Ascending aorta (tissue), 2 donors: ENCODE results near the gene NEU3. TPM values are rescaled to one million over a fixed set of nuclear protein-coding genes. Genes with fewer than 3 reads are reported as not detected.

Experiments used
- DNase-seq, 2 donors: peaks; one replicate each; pipeline ENCODE4 v3.0.0-alpha.2; 2019; ENCODE audit warnings: low spot score in 2 of 2
- H3K27ac ChIP-seq, 2 donors: fragments of 200-600 bp; sonication (generic); one replicate each; pipeline ENCODE4 v1.5.1; 2016 to 2017; ENCODE audit warnings: mild to moderate bottlenecking in 1 of 2
- H3K27me3 ChIP-seq: fragments of 200-600 bp; sonication (generic); one replicate; pipeline ENCODE4 v1.5.1; 2017
- H3K36me3 ChIP-seq, 2 donors: fragments of 200-600 bp; sonication (generic); one replicate each; pipeline ENCODE4 v1.5.1; 2016
- H3K4me1 ChIP-seq, 2 donors: fragments of 200-600 bp; sonication (generic); one replicate each; pipeline ENCODE4 v1.5.1; 2016 to 2017; ENCODE audit warnings: mild to moderate bottlenecking in 1 of 2
- H3K4me3 ChIP-seq, 2 donors: fragments of 200-600 bp; sonication (generic); one replicate each; pipeline ENCODE4 v1.5.1; 2016 to 2017; ENCODE audit warnings: mild to moderate bottlenecking in 1 of 2
- H3K9me3 ChIP-seq, 2 donors: fragments of 200-600 bp; sonication (generic); one replicate each; pipeline ENCODE4 v1.5.1; 2016
- CTCF ChIP-seq, 3 experiments: fragments of 200-600 bp in 2 of 3; fragments of 450-650 bp in 1 of 3; sonication (generic) in 2 of 3; IDR thresholded peaks; one replicate each; pipeline ENCODE4 v1.5.1; 2016 to 2019; ENCODE audit warnings: antibody characterized with exemption in 3 of 3, mild to moderate bottlenecking in 1 of 3, moderate library complexity in 1 of 3
- intact Hi-C: fragments of 100-400 bp; cut with DNase I; formaldehyde crosslinking; loops from one replicate; pipeline ENCODE4 v1.15.1; 2023
- total RNA-seq: library from RNA; depleted of rRNA; stranded (reverse); fragments of >200 nt; gene quantifications from one replicate; pipeline ENCODE4 v1.1.0, GENCODE V29; 2016

NEU3 gene
- 2.9 TPM for total RNA-seq

GRCh38 chr11:74988541-74989259 is at the start of gene NEU3:
TSS of gene NEU3 (plus strand) at chr11:74988933. CDS start at chr11:74989061, 128 bp downstream.
- H3K27me3 ChIP-seq: no peaks in the 10 kb centered on the region
- peak; percentile 28 to 85 for DNase-seq
- H3K9me3 ChIP-seq: no peaks in the 10 kb centered on the region
- peaks cover 0 to 3% of the 10 kb centered on the region in 2 donors for H3K4me1 ChIP-seq
- intact Hi-C loops: loop anchor here (2.0 kb wide), 1 partner anchor 40 kb away; the partner anchor contains the start of genes SPCS2 and XRRA1
- no peaks in the 10 kb centered on the region for H3K36me3 ChIP-seq
- peak within 1 kb of the TSS; percentile 63 to 85 for H3K4me3 ChIP-seq
- peak within 1 kb of the TSS; percentile 70 to 79 for H3K27ac ChIP-seq
- TF ChIP-seq CTCF (IDR thresholded peaks at IDR 0.05): no peak

GRCh38 chr11:74941492-74941891 is 47.2 kb upstream of the NEU3 start:
- Histone ChIP-seq H3K27ac (no peak overlapping the region), H3K4me1 (no peaks in the 10 kb centered on the region), H3K4me3 (no peak overlapping the region), H3K9me3 (no peaks in the 10 kb centered on the region), H3K27me3 (no peaks in the 10 kb centered on the region), H3K36me3 (peaks cover 0 to 4% of the 10 kb centered on the region in 2 donors)
- intact Hi-C loops: no loop called here
- no peak for TF ChIP-seq CTCF (IDR thresholded peaks at IDR 0.05)
- no peak for DNase-seq

- Histone ChIP-seq H3K9me3 (no peaks in the 10 kb centered on the region), H3K27ac (no peak overlapping the region), H3K4me1 (no peaks in the 10 kb centered on the region), H3K4me3 (no peak overlapping the region), H3K36me3 (no peaks in the 10 kb centered on the region), H3K27me3 (no peaks in the 10 kb centered on the region)
- TF ChIP-seq CTCF (IDR thresholded peaks at IDR 0.05): no peak
- DNase-seq: no peak
- intact Hi-C loops: no loop called here
Observed at GRCh38 chr11:74942073-74942759, 46.5 kb upstream of the NEU3 start.

- no peak for TF ChIP-seq CTCF (IDR thresholded peaks at IDR 0.05)
- peak overlapping the region; percentile 64 to 90 for H3K4me3 ChIP-seq
- no peaks in the 10 kb centered on the region for H3K9me3 ChIP-seq
- no peaks in the 10 kb centered on the region for H3K27me3 ChIP-seq
- intact Hi-C loops: loop anchor here (2.0 to 5.0 kb wide), 3 partner anchors 40 to 776 kb away; partner anchors contain the start of genes C2CD3, NEU3, PPME1 and RNF169
- peak overlapping the region; percentile 62 to 80 for H3K27ac ChIP-seq
- peaks cover 6 to 17% of the 10 kb centered on the region in 2 donors for H3K4me1 ChIP-seq
- no peak for DNase-seq
- H3K36me3 ChIP-seq: no peaks in the 10 kb centered on the region
Observed at GRCh38 chr11:74948546-74948897, 40.2 kb upstream of the NEU3 start.

- Histone ChIP-seq H3K4me1 (peaks cover 6 to 17% of the 10 kb centered on the region in 2 donors), H3K27me3 (no peaks in the 10 kb centered on the region), H3K9me3 (no peaks in the 10 kb centered on the region), H3K4me3 (peak within 1 kb of the TSS; percentile 64 to 90), H3K36me3 (no peaks in the 10 kb centered on the region), H3K27ac (peak within 1 kb of the TSS; percentile 62 to 85)
- peak; percentile 96 to 99 for DNase-seq
- no peak for TF ChIP-seq CTCF (IDR thresholded peaks at IDR 0.05)
- intact Hi-C loops: loop anchor here (2.0 to 5.0 kb wide), 3 partner anchors 40 to 777 kb away; partner anchors contain the start of genes C2CD3, NEU3, PPME1 and RNF169
Observed at GRCh38 chr11:74948898-74949752, 39.6 kb upstream of the NEU3 start, which contains the start of the genes SPCS2 and XRRA1. TSS of gene SPCS2 (plus strand) at chr11:74949266. CDS start at chr11:74949286, 20 bp downstream. TSS of gene XRRA1 (minus strand) at chr11:74949091. CDS start at chr11:74940878, 8,213 bp downstream.
